ENCODE data around the gene MPND. TPM values are rescaled to one million over a fixed set of nuclear protein-coding genes. Genes with fewer than 3 reads are reported as not detected.

The MPND gene
- total RNA-seq, 4 donors from 2014 or later, result 5.3 to 9.2 (median 7.6) TPM

GRCh38 chr19:4357095-4357797 lies 13.9 kb downstream of the MPND start:
- 84% methylated on average over 7 of the region's 23 CpGs for WGBS
- H3K4me3 ChIP-seq, result no peak overlapping the region
- DNase-seq (ENCODE audit: extremely low spot score), result no peak
- H3K27me3 ChIP-seq, result no peaks in the 10 kb centered on the region
- peaks cover 25 to 69% (median 54%) of the 10 kb centered on the region in 4 donors for H3K36me3 ChIP-seq
- intact Hi-C loops (cut with DNase I), result no loop called here
- no peaks in the 10 kb centered on the region for H3K9me3 ChIP-seq
- H3K27ac ChIP-seq (replicated peaks in 1 of 4), result no peak overlapping the region
- H3K4me1 ChIP-seq, result peaks cover 0 to 27% (median 20%) of the 10 kb centered on the region in 4 donors
- TF ChIP-seq EP300 (IDR thresholded peaks at IDR 0.05) (no peak), POLR2AphosphoS5 (IDR thresholded peaks at IDR 0.05) (no peak), POLR2A (IDR thresholded peaks at IDR 0.05; ENCODE audit: low read depth) (no peak), CTCF (IDR thresholded peaks at IDR 0.05) (no peak)

GRCh38 chr19:4357921-4358326 lies 14.6 kb downstream of the MPND start:
- Histone ChIP-seq H3K9me3 (no peaks in the 10 kb centered on the region), H3K4me3 (no peak overlapping the region), H3K36me3 (peaks cover 25 to 76% (median 61%) of the 10 kb centered on the region in 4 donors), H3K27ac (replicated peaks in 1 of 4) (no peak overlapping the region), H3K27me3 (no peaks in the 10 kb centered on the region), H3K4me1 (peaks cover 0 to 25% (median 20%) of the 10 kb centered on the region in 4 donors)
- WGBS, result 80% methylated on average over 5 of the region's 16 CpGs
- DNase-seq (ENCODE audit: extremely low spot score), result no peak
- TF ChIP-seq CTCF (IDR thresholded peaks at IDR 0.05) (no peak), POLR2A (IDR thresholded peaks at IDR 0.05; ENCODE audit: low read depth) (no peak), EP300 (IDR thresholded peaks at IDR 0.05) (no peak), POLR2AphosphoS5 (IDR thresholded peaks at IDR 0.05) (no peak)
- intact Hi-C loops (cut with DNase I), result no loop called here

- DNase-seq (ENCODE audit: extremely low spot score), result no peak
Observed at GRCh38 chr19:4358709-4359626, 15.6 kb downstream of the MPND start.

GRCh38 chr19:4359627-4360000 lies 16.3 kb downstream of the MPND start:
- WGBS, result 71% methylated on average over 4 of the region's 13 CpGs
- H3K4me1 ChIP-seq, result peaks cover 0 to 25% (median 20%) of the 10 kb centered on the region in 4 donors
- TF ChIP-seq POLR2A (IDR thresholded peaks at IDR 0.05; ENCODE audit: low read depth) (no peak), POLR2AphosphoS5 (IDR thresholded peaks at IDR 0.05) (no peak)
- H3K27me3 ChIP-seq, result no peaks in the 10 kb centered on the region
- peaks cover 39 to 81% (median 71%) of the 10 kb centered on the region in 4 donors for H3K36me3 ChIP-seq
- intact Hi-C loops (cut with DNase I), result no loop called here
- peak overlapping the region in 1 of 4 donors; percentile 39 for H3K27ac ChIP-seq (replicated peaks in 1 of 4)
- no peak overlapping the region for H3K4me3 ChIP-seq
- no peak for DNase-seq (ENCODE audit: extremely low spot score)
- no peaks in the 10 kb centered on the region for H3K9me3 ChIP-seq

More at GRCh38 chr19:4358709-4359626, 15.6 kb downstream of the MPND start:
- TF ChIP-seq POLR2A (IDR thresholded peaks at IDR 0.05; ENCODE audit: low read depth) (no peak), EP300 (IDR thresholded peaks at IDR 0.05) (no peak)
- Histone ChIP-seq H3K27ac (replicated peaks in 1 of 4) (no peak overlapping the region), H3K9me3 (no peaks in the 10 kb centered on the region), H3K4me1 (peaks cover 0 to 25% (median 20%) of the 10 kb centered on the region in 4 donors), H3K27me3 (no peaks in the 10 kb centered on the region), H3K4me3 (no peak overlapping the region), H3K36me3 (peaks cover 35 to 81% (median 69%) of the 10 kb centered on the region in 4 donors)
- intact Hi-C loops (cut with DNase I), result no loop called here
- WGBS, result 90% methylated on average over 13 of the region's 25 CpGs

GRCh38 chr19:4360081-4360569 lies 16.8 kb downstream of the MPND start:
- no peaks in the 10 kb centered on the region for H3K9me3 ChIP-seq
- TF ChIP-seq EP300 (IDR thresholded peaks at IDR 0.05), result no peak
- no peak for TF ChIP-seq POLR2AphosphoS5 (IDR thresholded peaks at IDR 0.05)
- no peak for TF ChIP-seq CTCF (IDR thresholded peaks at IDR 0.05)
- no peak for TF ChIP-seq POLR2A (IDR thresholded peaks at IDR 0.05; ENCODE audit: low read depth)
- no peak for DNase-seq (ENCODE audit: extremely low spot score)

More at GRCh38 chr19:4360081-4360569, 16.8 kb downstream of the MPND start:
- no peak overlapping the region for H3K4me3 ChIP-seq
- peaks cover 40 to 82% (median 73%) of the 10 kb centered on the region in 4 donors for H3K36me3 ChIP-seq
- intact Hi-C loops (cut with DNase I), result no loop called here
- H3K4me1 ChIP-seq, result peaks cover 0 to 25% (median 20%) of the 10 kb centered on the region in 4 donors
- no peaks in the 10 kb centered on the region for H3K27me3 ChIP-seq
- WGBS, result 60% methylated on average over 6 of the region's 9 CpGs
- H3K27ac ChIP-seq (replicated peaks in 1 of 4), result peak overlapping the region; percentile 14 to 63 (median 46)

Data from esophagus muscularis mucosa (tissue), 4 donors.